HepG2 (cell line): ENCODE measurements around the gene ITSN2. TPM values are rescaled to one million over a fixed set of nuclear protein-coding genes. Genes with fewer than 3 reads are reported as not detected.

Experiments used
- CENPBD1 ChIP-seq: sonication (generic); formaldehyde crosslinking; IDR thresholded peaks from 2 replicates; pipeline ENCODE4 v1.8.0; 2022; ENCODE audit warnings: missing genetic modification reagents, low read depth, mild to moderate bottlenecking, borderline replicate concordance
- DDIT3 ChIP-seq: sonication (generic); formaldehyde crosslinking; IDR thresholded peaks from 2 replicates; pipeline ENCODE4 v1.4.0; 2020; ENCODE audit warnings: mild to moderate bottlenecking, missing genetic modification reagents
- HBP1 ChIP-seq: IDR thresholded peaks from 2 replicates; pipeline ENCODE4 v1.6.1; 2016; ENCODE audit warnings: low read depth, control low read depth
- HOXD1 ChIP-seq: sonication (generic); formaldehyde crosslinking; IDR thresholded peaks from 2 replicates; pipeline ENCODE4 v1.5.0; 2020; ENCODE audit warnings: missing genetic modification reagents
- KDM5B ChIP-seq: sonication (generic); formaldehyde crosslinking; IDR thresholded peaks from 2 replicates; pipeline ENCODE4 v1.4.0; 2020; ENCODE audit warnings: missing genetic modification reagents, mild to moderate bottlenecking, borderline replicate concordance
- MIER3 ChIP-seq: IDR thresholded peaks from 2 replicates; pipeline ENCODE4 v1.6.1; 2016; ENCODE audit warnings: missing compliant biosample characterization, borderline replicate concordance
- NFKBIZ ChIP-seq: IDR thresholded peaks from 2 replicates; pipeline ENCODE4 v1.6.1; 2018; ENCODE audit warnings: missing genetic modification reagents, missing compliant biosample characterization
- PHF21A ChIP-seq: sonication (generic); formaldehyde crosslinking; IDR thresholded peaks from 2 replicates; pipeline ENCODE4 v1.5.0; 2020; ENCODE audit warnings: mild to moderate bottlenecking, missing genetic modification reagents
- PRDM4 ChIP-seq: sonication (generic); formaldehyde crosslinking; IDR thresholded peaks from 2 replicates; pipeline ENCODE4 v1.9.0; 2021; ENCODE audit warnings: missing genetic modification reagents, borderline replicate concordance
- RBM22 ChIP-seq: fragments of 200-400 bp; formaldehyde crosslinking; optimal IDR thresholded peaks from 2 replicates; pipeline ENCODE3; 2017; ENCODE audit warnings: mild to moderate bottlenecking, low read length, moderate library complexity
- SRSF4 ChIP-seq: fragments of 200-400 bp; formaldehyde crosslinking; IDR thresholded peaks from one replicate; pipeline ENCODE4 v1.6.1; 2018; ENCODE audit warnings: mild to moderate bottlenecking, low read depth, low read length, moderate library complexity; ENCODE audit not compliant: poor library complexity, severe bottlenecking
- TAF1 ChIP-seq: sonication (generic); formaldehyde crosslinking; IDR thresholded peaks from 2 replicates; pipeline ENCODE4 v1.4.0; 2020; ENCODE audit warnings: missing genetic modification reagents
- TGIF2 ChIP-seq: IDR thresholded peaks from 2 replicates; pipeline ENCODE4 v1.6.1; 2016; ENCODE audit warnings: control low read depth, missing compliant biosample characterization
- XRCC5 ChIP-seq: fragments of 200-400 bp; formaldehyde crosslinking; optimal IDR thresholded peaks from 2 replicates; pipeline ENCODE3; 2017; ENCODE audit warnings: mild to moderate bottlenecking, low read length
- ZBTB1 ChIP-seq: sonication (generic); formaldehyde crosslinking; IDR thresholded peaks from 2 replicates; pipeline ENCODE4 v1.4.0; 2020; ENCODE audit warnings: missing genetic modification reagents, borderline replicate concordance
- ZFP36L1 ChIP-seq: sonication (generic); formaldehyde crosslinking; IDR thresholded peaks from 2 replicates; pipeline ENCODE4 v1.8.0; 2022; ENCODE audit warnings: mild to moderate bottlenecking, missing genetic modification reagents, moderate library complexity
- ZFP90 ChIP-seq: sonication (generic); formaldehyde crosslinking; IDR thresholded peaks from 2 replicates; pipeline ENCODE4 v1.8.0; 2022; ENCODE audit warnings: missing genetic modification reagents, mild to moderate bottlenecking, inconsistent platforms, borderline replicate concordance
- ZNF292 ChIP-seq: sonication (generic); formaldehyde crosslinking; IDR thresholded peaks from 2 replicates; pipeline ENCODE4 v1.8.1; 2022; ENCODE audit warnings: mild to moderate bottlenecking, low read depth, missing genetic modification reagents, borderline replicate concordance
- ZNF451 ChIP-seq: sonication (generic); formaldehyde crosslinking; IDR thresholded peaks from 2 replicates; pipeline ENCODE4 v1.5.0; 2020; ENCODE audit warnings: mild to moderate bottlenecking, missing genetic modification reagents
- ZNF768 ChIP-seq: sonication (generic); formaldehyde crosslinking; IDR thresholded peaks from 2 replicates; pipeline ENCODE4 v1.4.0; 2020; ENCODE audit warnings: missing genetic modification reagents
- ZNF790 ChIP-seq: sonication (generic); formaldehyde crosslinking; IDR thresholded peaks from 2 replicates; pipeline ENCODE4 v1.8.0; 2022; ENCODE audit warnings: missing genetic modification reagents, mild to moderate bottlenecking, borderline replicate concordance
- polyA plus RNA-seq, 8 experiments: library from polyadenylated mRNA; depleted of rRNA in 3 of 8; stranded (reverse) in 7 of 8; unstranded in 1 of 8; fragments of >200 nt; fragmentation: Illumina TruSeq in 4 of 8; extraction: Trizol in 4 of 8; gene quantifications; 2 replicates each; pipeline versions ENCODE4 v1.2.1 to v1.2.3, GENCODE V29; 2011 to 2016; ENCODE audit warnings: low read depth in 4 of 8, missing spikeins in 1 of 8, mixed read lengths in 1 of 8; ENCODE audit not compliant: insufficient read depth in 1 of 8
- total RNA-seq, 5 experiments: library from RNA; depleted of rRNA; stranded (reverse); fragments of >200 nt; fragmentation: Illumina TruSeq; extraction: Trizol; gene quantifications; 2 replicates each; pipeline ENCODE4 v1.2.3, GENCODE V29; 2016; ENCODE audit warnings: low read depth in 1 of 5

The ITSN2 gene
- total and polyA plus RNA-seq, 2 of the 13 experiments (the other 11 are each of a cell fraction or from before 2014, with no cell fraction given): 26.0 to 26.6 TPM

GRCh38 chr2:24402242-24403097 is 42.1 kb upstream of the ITSN2 start (continued):
- no peak for TF ChIP-seq NFKBIZ (CRISPR knock-in tag)
- TF ChIP-seq CENPBD1 (CRISPR knock-in tag): no peak
- TF ChIP-seq DDIT3 (CRISPR knock-in tag): no peak
- TF ChIP-seq MIER3 (CRISPR knock-in tag): no peak
- TF ChIP-seq PRDM4: no peak
- no peak for TF ChIP-seq HBP1 (CRISPR knock-in tag)
- no peak for TF ChIP-seq KDM5B
- no peak for TF ChIP-seq TGIF2 (CRISPR knock-in tag)
- TF ChIP-seq ZNF451 (CRISPR knock-in tag): no peak
- TF ChIP-seq XRCC5: no peak
- no peak for TF ChIP-seq PHF21A (CRISPR knock-in tag)
- TF ChIP-seq RBM22: no peak
- TF ChIP-seq ZBTB1 (CRISPR knock-in tag): no peak
- no peak for TF ChIP-seq HOXD1 (CRISPR knock-in tag)
- 0 out of 2 replicates have a peak, but pooled peaks have one; percentile 24 for TF ChIP-seq TAF1
- no peak for TF ChIP-seq ZFP36L1
- no peak for TF ChIP-seq SRSF4
- TF ChIP-seq ZNF790 (CRISPR knock-in tag): no peak
- TF ChIP-seq ZNF768: 0 out of 2 replicates have a peak, but pooled peaks have one; percentile 42
- no peak for TF ChIP-seq ZNF292 (CRISPR knock-in tag)
- TF ChIP-seq ZFP90 (CRISPR knock-in tag): no peak
